Stimulated activated CD8-positive, alpha-beta memory T cell treated with anti-CD3 and anti-CD28 coated beads, Interleukin-15, amount 100 ng/mL, for 1 hour (primary cell): Measurements from ENCODE around the gene PREX1.

Experiments used
- DNase-seq: peaks from one replicate; pipeline ENCODE4 v3.0.0-alpha.2; 2020; ENCODE audit warnings: low read depth

Gene PREX1

GRCh38 chr20:48582673-48582985, 245.2 kb downstream of the PREX1 start:
- DNase-seq: no peak

GRCh38 chr20:48581167-48581566, 246.6 kb downstream of the PREX1 start:
- no peak for DNase-seq

GRCh38 chr20:48578397-48579098, 249.3 kb downstream of the PREX1 start:
- no peak for DNase-seq

GRCh38 chr20:48577557-48577956, 250.2 kb downstream of the PREX1 start:
- DNase-seq: no peak

- DNase-seq: no peak
Observed at GRCh38 chr20:48574383-48574782, 253.4 kb downstream of the PREX1 start.
